GM06990 (cell line): ENCODE data around the gene TSGA10IP.

ENCODE experiments used
- DNase-seq: peaks from one replicate; pipeline ENCODE4 v3.0.0-alpha.2; 2011; ENCODE audit not compliant: insufficient read length; ENCODE audit errors: extremely low read depth
- H3K27me3 ChIP-seq: replicated peaks from 2 replicates; pipeline ENCODE4 v1.6.0; 2011; ENCODE audit warnings: low read length; ENCODE audit not compliant: control insufficient read depth, insufficient read depth
- H3K36me3 ChIP-seq: 2 replicates; pipeline ENCODE4 v1.5.1; 2011; ENCODE audit warnings: low read length; ENCODE audit not compliant: control insufficient read depth, insufficient read depth
- H3K4me3 ChIP-seq: replicated peaks from 2 replicates; pipeline ENCODE4 v1.5.1; 2011; ENCODE audit warnings: low read depth, mild to moderate bottlenecking, control low read depth, low read length
- CTCF ChIP-seq: IDR thresholded peaks from 2 replicates; pipeline ENCODE4 v1.5.1; 2011; ENCODE audit warnings: low read length, control low read depth, mild to moderate bottlenecking, inconsistent platforms; ENCODE audit not compliant: insufficient read depth, poor library complexity, severe bottlenecking

TSGA10IP gene

GRCh38 chr11:65922565-65922964 lies 22.7 kb upstream of the TSGA10IP start:
- DNase-seq = no peak
- no peaks in the 10 kb centered on the region for H3K27me3 ChIP-seq
- H3K4me3 ChIP-seq = no peak overlapping the region
- H3K36me3 ChIP-seq = peaks cover 13% of the 10 kb centered on the region
- no peak for TF ChIP-seq CTCF

DNA sequence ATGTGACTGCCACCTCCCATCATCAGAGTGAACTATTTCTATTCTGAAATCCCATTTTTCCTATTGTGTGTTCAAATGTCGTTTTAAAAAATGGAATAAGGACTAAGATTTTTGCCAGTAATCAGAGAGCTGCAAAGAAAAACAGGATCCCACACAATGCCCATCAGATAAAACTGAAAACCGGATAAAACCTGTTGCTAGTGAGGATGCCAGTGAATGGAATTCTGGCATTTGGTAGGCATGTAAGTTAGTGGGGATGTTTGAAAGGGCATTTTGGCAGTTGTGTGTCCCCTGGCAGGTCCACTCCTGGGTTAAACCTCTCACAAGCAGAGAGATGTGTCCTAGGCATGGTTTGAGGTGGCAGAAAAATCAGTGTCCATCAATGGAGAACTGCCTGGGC lies 19.9 kb upstream of the TSGA10IP start:
- DNase-seq = no peak
- Histone ChIP-seq H3K4me3 (no peak overlapping the region), H3K36me3 (peaks cover 13% of the 10 kb centered on the region), H3K27me3 (no peaks in the 10 kb centered on the region)
- no peak for TF ChIP-seq CTCF

DNA sequence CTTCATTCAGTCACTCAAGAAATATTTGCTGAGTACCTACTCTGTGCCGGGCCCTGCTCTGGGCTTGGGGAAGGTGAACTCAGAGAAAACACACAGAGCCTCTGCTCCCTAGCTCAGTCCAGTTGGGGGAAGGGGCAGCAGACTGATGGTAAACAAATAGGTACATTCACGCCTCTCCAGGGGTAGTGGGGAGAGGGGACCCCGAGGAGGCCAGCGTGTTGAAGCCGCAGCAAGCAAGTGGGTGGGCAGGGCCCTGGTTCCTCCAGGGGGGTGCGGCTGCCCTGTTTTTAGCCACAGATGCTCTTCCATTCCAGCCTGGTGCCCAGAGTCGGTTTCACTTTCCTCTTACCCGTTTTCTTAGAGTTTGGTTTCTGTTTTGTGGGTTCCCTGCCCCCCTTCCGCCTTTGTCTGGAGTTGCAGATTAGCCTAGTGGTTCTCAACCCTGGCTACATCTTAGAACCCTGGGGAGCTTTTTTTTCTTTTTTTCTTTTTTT lies 17.3 kb upstream of the TSGA10IP start:
- no peak for TF ChIP-seq CTCF
- peak overlapping the region; percentile 34 for H3K4me3 ChIP-seq
- H3K27me3 ChIP-seq = no peaks in the 10 kb centered on the region
- peaks cover 4% of the 10 kb centered on the region for H3K36me3 ChIP-seq
- peak; percentile 76 for DNase-seq

- TF ChIP-seq CTCF = no peak
- no peak for DNase-seq
- Histone ChIP-seq H3K27me3 (no peaks in the 10 kb centered on the region), H3K4me3 (no peak overlapping the region), H3K36me3 (peaks cover 3% of the 10 kb centered on the region; the same call in 1 of the 2 replicates)
These were observed 16.6 kb upstream of the TSGA10IP start for GRCh38 chr11:65928667-65929066.

GRCh38 chr11:65931773-65932557 lies 13.3 kb upstream of the TSGA10IP start:
- no peak overlapping the region for H3K4me3 ChIP-seq
- no peaks in the 10 kb centered on the region for H3K27me3 ChIP-seq
- no peak for DNase-seq
- peak; percentile 4 for TF ChIP-seq CTCF
- H3K36me3 ChIP-seq = no peaks in the 10 kb centered on the region
